ENCODE data around the gene LUM.

Gene LUM

DNA sequence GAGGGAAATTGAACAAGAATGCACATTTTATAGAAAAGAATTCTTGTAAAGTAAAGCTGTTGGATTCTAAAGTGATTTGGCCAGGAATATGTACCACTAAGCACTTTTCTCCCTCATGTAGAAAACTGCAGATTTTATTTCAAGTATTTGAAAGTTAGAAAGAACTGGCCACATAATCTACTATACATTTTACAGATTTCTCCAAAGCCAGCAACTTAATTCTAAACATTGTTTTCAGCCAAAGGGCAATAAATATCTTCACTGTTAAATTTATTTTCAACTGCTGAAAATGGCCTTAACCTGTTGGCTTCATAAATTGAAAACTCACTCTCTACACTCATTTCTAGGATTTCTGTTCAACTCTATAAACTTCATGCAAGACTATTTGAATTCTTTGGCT, 37.9 kb downstream of the LUM start:
- no peak for TF ChIP-seq EZH2phosphoT487 (IDR thresholded peaks at IDR 0.05; ENCODE audit: borderline replicate concordance, low read length)
- TF ChIP-seq, protein P1, sequence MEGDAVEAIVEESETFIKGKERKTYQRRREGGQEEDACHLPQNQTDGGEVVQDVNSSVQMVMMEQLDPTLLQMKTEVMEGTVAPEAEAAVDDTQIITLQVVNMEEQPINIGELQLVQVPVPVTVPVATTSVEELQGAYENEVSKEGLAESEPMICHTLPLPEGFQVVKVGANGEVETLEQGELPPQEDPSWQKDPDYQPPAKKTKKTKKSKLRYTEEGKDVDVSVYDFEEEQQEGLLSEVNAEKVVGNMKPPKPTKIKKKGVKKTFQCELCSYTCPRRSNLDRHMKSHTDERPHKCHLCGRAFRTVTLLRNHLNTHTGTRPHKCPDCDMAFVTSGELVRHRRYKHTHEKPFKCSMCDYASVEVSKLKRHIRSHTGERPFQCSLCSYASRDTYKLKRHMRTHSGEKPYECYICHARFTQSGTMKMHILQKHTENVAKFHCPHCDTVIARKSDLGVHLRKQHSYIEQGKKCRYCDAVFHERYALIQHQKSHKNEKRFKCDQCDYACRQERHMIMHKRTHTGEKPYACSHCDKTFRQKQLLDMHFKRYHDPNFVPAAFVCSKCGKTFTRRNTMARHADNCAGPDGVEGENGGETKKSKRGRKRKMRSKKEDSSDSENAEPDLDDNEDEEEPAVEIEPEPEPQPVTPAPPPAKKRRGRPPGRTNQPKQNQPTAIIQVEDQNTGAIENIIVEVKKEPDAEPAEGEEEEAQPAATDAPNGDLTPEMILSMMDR (IDR thresholded peaks at IDR 0.05; ENCODE audit: low read depth, low read length, poor library complexity, severe bottlenecking) = no peak
- no peaks in the 10 kb centered on the region for H3K36me3 ChIP-seq (ENCODE audit: control insufficient read depth, low read length)
- H3K4me1 ChIP-seq (ENCODE audit: control insufficient read depth, low read length) = no peaks in the 10 kb centered on the region
- H3F3A ChIP-seq (ENCODE audit: control insufficient read depth, insufficient read depth) = no peaks in the 10 kb centered on the region
- no peak overlapping the region for H3K27ac ChIP-seq (ENCODE audit: low read depth, low read length)
- H3K4me3 ChIP-seq (ENCODE audit: low read length) = no peak overlapping the region
- no peaks in the 10 kb centered on the region for H3K9me3 ChIP-seq (ENCODE audit: control insufficient read depth, insufficient read depth, low read length)
- H3K79me2 ChIP-seq (ENCODE audit: control insufficient read depth, low read length) = no peaks in the 10 kb centered on the region
- no peak overlapping the region for H3K4me2 ChIP-seq (ENCODE audit: low read length)
- no peaks in the 10 kb centered on the region for H4K20me1 ChIP-seq (ENCODE audit: control insufficient read depth, insufficient read depth, low read depth, low read length)
- H3K9me2 ChIP-seq (replicated peaks; ENCODE audit: control insufficient read depth, low read length) = no peaks in the 10 kb centered on the region
- H3K27me3 ChIP-seq (ENCODE audit: control insufficient read depth, low read length) = no peaks in the 10 kb centered on the region

DNA sequence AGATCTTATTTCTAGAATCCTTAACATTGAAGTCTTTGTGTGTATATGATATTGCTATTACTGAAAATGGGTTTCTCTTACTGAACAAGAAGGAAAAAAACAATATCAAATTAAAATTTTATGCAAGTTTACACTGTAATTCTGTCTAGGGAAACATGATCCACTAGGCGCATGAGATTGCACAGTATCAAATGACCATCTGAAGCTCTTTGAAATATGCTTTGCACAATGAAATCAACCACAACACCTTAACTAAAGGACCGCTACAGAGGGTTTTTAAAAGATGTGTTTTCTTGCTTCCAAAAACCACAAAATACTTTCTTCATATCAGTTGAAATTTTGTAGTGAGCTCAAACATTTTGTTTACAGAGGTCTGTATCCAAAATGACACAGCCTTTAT, 38.4 kb downstream of the LUM start:
- no peak overlapping the region for H3K4me2 ChIP-seq (ENCODE audit: low read length)

DNA sequence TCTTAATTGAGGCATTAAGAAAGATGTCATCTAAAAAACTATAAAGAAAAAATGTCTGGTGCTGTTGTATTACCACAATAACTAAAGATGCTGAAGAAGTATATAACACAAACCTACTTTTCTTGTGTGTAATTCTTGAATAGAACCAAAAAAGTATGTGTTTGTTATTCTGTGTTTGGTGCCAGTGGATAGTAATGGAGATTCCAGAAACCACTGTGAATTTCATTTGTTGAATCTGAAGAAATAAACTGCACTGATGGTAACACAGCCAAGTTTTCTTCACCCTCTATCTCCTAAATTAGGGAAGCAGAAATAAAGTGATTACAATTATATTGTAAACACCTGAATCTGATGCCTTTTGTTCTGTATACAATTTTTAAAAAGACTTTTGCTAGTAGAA, 40.4 kb downstream of the LUM start:
- no peaks in the 10 kb centered on the region for H3K79me2 ChIP-seq (ENCODE audit: control insufficient read depth, low read length)
- no peaks in the 10 kb centered on the region for H3F3A ChIP-seq (ENCODE audit: control insufficient read depth, insufficient read depth)
- no peaks in the 10 kb centered on the region for H3K4me1 ChIP-seq (ENCODE audit: control insufficient read depth, low read length)
- H3K27me3 ChIP-seq (ENCODE audit: control insufficient read depth, low read length) = no peaks in the 10 kb centered on the region
- H3K36me3 ChIP-seq (ENCODE audit: control insufficient read depth, low read length) = no peaks in the 10 kb centered on the region
- no peak overlapping the region for H3K27ac ChIP-seq (ENCODE audit: low read depth, low read length)
- no peaks in the 10 kb centered on the region for H3K9me2 ChIP-seq (replicated peaks; ENCODE audit: control insufficient read depth, low read length)
- TF ChIP-seq EZH2phosphoT487 (IDR thresholded peaks at IDR 0.05; ENCODE audit: borderline replicate concordance, low read length) = no peak
- TF ChIP-seq, protein P1 (IDR thresholded peaks at IDR 0.05; ENCODE audit: low read depth, low read length, poor library complexity, severe bottlenecking) = no peak
- no peak overlapping the region for H3K4me3 ChIP-seq (ENCODE audit: low read length)
- H4K20me1 ChIP-seq (ENCODE audit: control insufficient read depth, insufficient read depth, low read depth, low read length) = no peaks in the 10 kb centered on the region
- no peaks in the 10 kb centered on the region for H3K9me3 ChIP-seq (ENCODE audit: control insufficient read depth, insufficient read depth, low read length)
- H3K4me2 ChIP-seq (ENCODE audit: low read length) = no peak overlapping the region

More for the DNA sequence above, 38.4 kb downstream of the LUM start:
- no peaks in the 10 kb centered on the region for H4K20me1 ChIP-seq (ENCODE audit: control insufficient read depth, insufficient read depth, low read depth, low read length)
- no peaks in the 10 kb centered on the region for H3K9me2 ChIP-seq (replicated peaks; ENCODE audit: control insufficient read depth, low read length)
- H3F3A ChIP-seq (ENCODE audit: control insufficient read depth, insufficient read depth) = no peaks in the 10 kb centered on the region
- H3K4me3 ChIP-seq (ENCODE audit: low read length) = no peak overlapping the region
- no peaks in the 10 kb centered on the region for H3K4me1 ChIP-seq (ENCODE audit: control insufficient read depth, low read length)
- H3K9me3 ChIP-seq (ENCODE audit: control insufficient read depth, insufficient read depth, low read length) = no peaks in the 10 kb centered on the region
- no peaks in the 10 kb centered on the region for H3K36me3 ChIP-seq (ENCODE audit: control insufficient read depth, low read length)
- H3K27me3 ChIP-seq (ENCODE audit: control insufficient read depth, low read length) = no peaks in the 10 kb centered on the region
- no peaks in the 10 kb centered on the region for H3K79me2 ChIP-seq (ENCODE audit: control insufficient read depth, low read length)
- H3K27ac ChIP-seq (ENCODE audit: low read depth, low read length) = no peak overlapping the region
- no peak for TF ChIP-seq EZH2phosphoT487 (IDR thresholded peaks at IDR 0.05; ENCODE audit: borderline replicate concordance, low read length)
- TF ChIP-seq, protein P1 (IDR thresholded peaks at IDR 0.05; ENCODE audit: low read depth, low read length, poor library complexity, severe bottlenecking) = no peak

DNA sequence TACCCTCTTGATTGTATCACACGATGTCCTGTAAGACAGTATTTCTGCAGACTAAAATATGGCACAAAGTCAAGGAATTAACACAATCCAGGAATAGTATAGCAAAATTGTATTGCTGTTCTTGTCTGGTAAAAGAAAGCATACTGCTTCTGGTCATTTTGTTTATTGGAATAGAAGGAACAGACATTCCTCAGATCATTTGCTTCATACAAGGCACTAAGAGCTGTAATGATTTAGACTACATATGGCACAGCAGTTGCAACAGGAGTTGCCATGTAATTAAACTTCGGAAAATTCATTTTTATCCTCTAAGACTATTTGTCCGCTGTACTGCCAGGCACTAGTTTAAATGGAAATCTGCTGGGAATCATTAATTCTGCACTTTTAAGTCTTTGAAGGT, 45.9 kb downstream of the LUM start:
- no peaks in the 10 kb centered on the region for H3K4me1 ChIP-seq (ENCODE audit: control insufficient read depth, low read length)
- H3K36me3 ChIP-seq (ENCODE audit: control insufficient read depth, low read length) = no peaks in the 10 kb centered on the region
- no peak overlapping the region for H3K4me3 ChIP-seq (ENCODE audit: low read length)
- H3K27ac ChIP-seq (ENCODE audit: low read depth, low read length) = no peak overlapping the region
- H3K4me2 ChIP-seq (ENCODE audit: low read length) = no peak overlapping the region
- no peaks in the 10 kb centered on the region for H3K9me3 ChIP-seq (ENCODE audit: control insufficient read depth, insufficient read depth, low read length)
- TF ChIP-seq, protein P1 (IDR thresholded peaks at IDR 0.05; ENCODE audit: low read depth, low read length, poor library complexity, severe bottlenecking) = no peak
- TF ChIP-seq EZH2phosphoT487 (IDR thresholded peaks at IDR 0.05; ENCODE audit: borderline replicate concordance, low read length) = no peak
- no peaks in the 10 kb centered on the region for H3K9me2 ChIP-seq (replicated peaks; ENCODE audit: control insufficient read depth, low read length)
- no peaks in the 10 kb centered on the region for H3K79me2 ChIP-seq (ENCODE audit: control insufficient read depth, low read length)
- H4K20me1 ChIP-seq (ENCODE audit: control insufficient read depth, insufficient read depth, low read depth, low read length) = no peaks in the 10 kb centered on the region
- no peaks in the 10 kb centered on the region for H3F3A ChIP-seq (ENCODE audit: control insufficient read depth, insufficient read depth)
- no peaks in the 10 kb centered on the region for H3K27me3 ChIP-seq (ENCODE audit: control insufficient read depth, low read length)

All from DOHH2 (cell line).